HEK293 (cell line): ENCODE data around the gene CHORDC1.
"Not testable (repeated sequence)": the region's sequence is repeated elsewhere in the genome, so short reads cannot be mapped to it uniquely, and the experiment has no call there.

Experiments used
- GFI1B ChIP-seq: fragments of 450-650 bp; formaldehyde crosslinking; IDR thresholded peaks from 2 replicates; pipeline ENCODE4 v1.5.1; 2016; ENCODE audit warnings: missing biosample characterization, missing genetic modification characterization
- KLF10 ChIP-seq: fragments of 450-650 bp; IDR thresholded peaks from 2 replicates; pipeline ENCODE4 v1.5.1; 2018; ENCODE audit warnings: missing biosample characterization, mild to moderate bottlenecking, missing genetic modification characterization
- OVOL3 ChIP-seq: fragments of 450-650 bp; formaldehyde crosslinking; IDR thresholded peaks from 2 replicates; pipeline ENCODE4 v1.5.1; 2016; ENCODE audit warnings: missing biosample characterization, missing genetic modification characterization
- SETDB1 ChIP-seq: IDR thresholded peaks from one replicate; pipeline ENCODE4 v1.6.1; 2017; ENCODE audit warnings: mild to moderate bottlenecking, low read length, moderate library complexity, mixed read lengths; ENCODE audit not compliant: insufficient read length
- WT1 ChIP-seq: fragments of 450-650 bp; formaldehyde crosslinking; IDR thresholded peaks from 2 replicates; pipeline ENCODE4 v1.5.1; 2016; ENCODE audit warnings: missing biosample characterization, missing genetic modification characterization
- YY2 ChIP-seq: fragments of 450-650 bp; formaldehyde crosslinking; IDR thresholded peaks from 2 replicates; pipeline ENCODE4 v1.5.1; 2016; ENCODE audit warnings: missing biosample characterization, missing genetic modification characterization
- ZNF19 ChIP-seq: fragments of 450-650 bp; formaldehyde crosslinking; IDR thresholded peaks from 2 replicates; pipeline ENCODE4; 2016; ENCODE audit warnings: missing biosample characterization, missing genetic modification characterization, low read depth
- ZNF335 ChIP-seq: fragments of 450-650 bp; formaldehyde crosslinking; conservative IDR thresholded peaks from 2 replicates; pipeline ENCODE4 v1.5.1; 2016; ENCODE audit warnings: missing biosample characterization, missing genetic modification characterization
- ZNF366 ChIP-seq: fragments of 450-650 bp; formaldehyde crosslinking; conservative IDR thresholded peaks from 2 replicates; pipeline ENCODE4 v1.5.1; 2016; ENCODE audit warnings: missing biosample characterization, missing genetic modification characterization
- ZNF626 ChIP-seq: fragments of 450-650 bp; sonication (Bioruptor Pico); formaldehyde crosslinking; IDR thresholded peaks from 2 replicates; pipeline ENCODE4 v1.5.1; 2018; ENCODE audit warnings: missing biosample characterization, missing genetic modification characterization, inconsistent platforms
- ZNF785 ChIP-seq: fragments of 450-650 bp; formaldehyde crosslinking; IDR thresholded peaks from 2 replicates; pipeline ENCODE4 v1.5.1; 2016; ENCODE audit warnings: missing biosample characterization, missing genetic modification characterization
- TF ChIP-seq, protein P1 (sequence below): fragments of 450-650 bp; formaldehyde crosslinking; IDR thresholded peaks from 2 replicates; pipeline ENCODE4 v1.5.1; 2016; ENCODE audit warnings: missing biosample characterization, missing genetic modification characterization
- TF ChIP-seq, protein P2 (sequence below): fragments of 450-650 bp; formaldehyde crosslinking; IDR thresholded peaks from 2 replicates; pipeline ENCODE4 v1.5.1; 2016; ENCODE audit warnings: missing biosample characterization, missing genetic modification characterization
- TF ChIP-seq, protein P3 (sequence below): fragments of 450-650 bp; formaldehyde crosslinking; IDR thresholded peaks from 2 replicates; pipeline ENCODE4 v1.5.1; 2016; ENCODE audit warnings: missing biosample characterization, missing genetic modification characterization, low read depth

DNA sequence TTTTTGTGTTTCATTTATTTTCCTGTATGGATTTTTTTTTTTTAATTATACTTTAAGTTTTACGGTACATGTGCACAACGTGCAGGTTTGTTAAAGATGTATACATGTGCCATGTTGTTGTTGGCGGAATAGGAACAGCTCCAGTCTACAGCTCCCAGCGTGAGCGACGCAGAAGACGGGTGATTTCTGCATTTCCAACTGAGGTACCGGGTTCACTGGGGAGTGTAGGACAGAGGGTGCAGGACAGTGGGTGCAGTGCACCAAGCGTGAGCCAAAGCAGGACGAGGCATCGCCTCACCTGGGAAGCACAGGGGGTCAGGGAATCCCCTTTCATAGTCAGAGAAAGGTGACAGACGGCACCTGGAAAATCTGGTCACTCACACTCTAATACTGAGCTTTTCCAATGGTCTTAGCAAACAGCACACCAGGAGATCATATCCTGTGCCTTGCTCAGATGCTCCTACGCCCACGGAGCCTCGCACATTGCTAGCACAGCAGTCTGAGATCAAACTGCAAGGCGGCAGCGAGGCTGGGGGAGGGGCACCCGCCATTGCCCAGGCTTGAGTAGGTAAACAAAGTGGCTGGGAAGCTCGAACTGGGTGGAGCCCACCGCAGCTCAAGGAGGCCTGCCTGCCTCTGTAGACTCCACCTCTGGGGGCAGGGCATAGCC is 17.3 kb upstream of the CHORDC1 start:
- TF ChIP-seq, protein P1, sequence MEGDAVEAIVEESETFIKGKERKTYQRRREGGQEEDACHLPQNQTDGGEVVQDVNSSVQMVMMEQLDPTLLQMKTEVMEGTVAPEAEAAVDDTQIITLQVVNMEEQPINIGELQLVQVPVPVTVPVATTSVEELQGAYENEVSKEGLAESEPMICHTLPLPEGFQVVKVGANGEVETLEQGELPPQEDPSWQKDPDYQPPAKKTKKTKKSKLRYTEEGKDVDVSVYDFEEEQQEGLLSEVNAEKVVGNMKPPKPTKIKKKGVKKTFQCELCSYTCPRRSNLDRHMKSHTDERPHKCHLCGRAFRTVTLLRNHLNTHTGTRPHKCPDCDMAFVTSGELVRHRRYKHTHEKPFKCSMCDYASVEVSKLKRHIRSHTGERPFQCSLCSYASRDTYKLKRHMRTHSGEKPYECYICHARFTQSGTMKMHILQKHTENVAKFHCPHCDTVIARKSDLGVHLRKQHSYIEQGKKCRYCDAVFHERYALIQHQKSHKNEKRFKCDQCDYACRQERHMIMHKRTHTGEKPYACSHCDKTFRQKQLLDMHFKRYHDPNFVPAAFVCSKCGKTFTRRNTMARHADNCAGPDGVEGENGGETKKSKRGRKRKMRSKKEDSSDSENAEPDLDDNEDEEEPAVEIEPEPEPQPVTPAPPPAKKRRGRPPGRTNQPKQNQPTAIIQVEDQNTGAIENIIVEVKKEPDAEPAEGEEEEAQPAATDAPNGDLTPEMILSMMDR, result not testable (repeated sequence)
- TF ChIP-seq WT1; ZNF626 (tag by site-specific recombination); KLF10 (tag by site-specific recombination); ZNF19 (tag by site-specific recombination); ZNF335 (tag by site-specific recombination); GFI1B (tag by site-specific recombination); YY2; ZNF785 (tag by site-specific recombination); ZNF366 (tag by site-specific recombination); OVOL3 (tag by site-specific recombination); SETDB1: not testable (repeated sequence)
- TF ChIP-seq, protein P2, sequence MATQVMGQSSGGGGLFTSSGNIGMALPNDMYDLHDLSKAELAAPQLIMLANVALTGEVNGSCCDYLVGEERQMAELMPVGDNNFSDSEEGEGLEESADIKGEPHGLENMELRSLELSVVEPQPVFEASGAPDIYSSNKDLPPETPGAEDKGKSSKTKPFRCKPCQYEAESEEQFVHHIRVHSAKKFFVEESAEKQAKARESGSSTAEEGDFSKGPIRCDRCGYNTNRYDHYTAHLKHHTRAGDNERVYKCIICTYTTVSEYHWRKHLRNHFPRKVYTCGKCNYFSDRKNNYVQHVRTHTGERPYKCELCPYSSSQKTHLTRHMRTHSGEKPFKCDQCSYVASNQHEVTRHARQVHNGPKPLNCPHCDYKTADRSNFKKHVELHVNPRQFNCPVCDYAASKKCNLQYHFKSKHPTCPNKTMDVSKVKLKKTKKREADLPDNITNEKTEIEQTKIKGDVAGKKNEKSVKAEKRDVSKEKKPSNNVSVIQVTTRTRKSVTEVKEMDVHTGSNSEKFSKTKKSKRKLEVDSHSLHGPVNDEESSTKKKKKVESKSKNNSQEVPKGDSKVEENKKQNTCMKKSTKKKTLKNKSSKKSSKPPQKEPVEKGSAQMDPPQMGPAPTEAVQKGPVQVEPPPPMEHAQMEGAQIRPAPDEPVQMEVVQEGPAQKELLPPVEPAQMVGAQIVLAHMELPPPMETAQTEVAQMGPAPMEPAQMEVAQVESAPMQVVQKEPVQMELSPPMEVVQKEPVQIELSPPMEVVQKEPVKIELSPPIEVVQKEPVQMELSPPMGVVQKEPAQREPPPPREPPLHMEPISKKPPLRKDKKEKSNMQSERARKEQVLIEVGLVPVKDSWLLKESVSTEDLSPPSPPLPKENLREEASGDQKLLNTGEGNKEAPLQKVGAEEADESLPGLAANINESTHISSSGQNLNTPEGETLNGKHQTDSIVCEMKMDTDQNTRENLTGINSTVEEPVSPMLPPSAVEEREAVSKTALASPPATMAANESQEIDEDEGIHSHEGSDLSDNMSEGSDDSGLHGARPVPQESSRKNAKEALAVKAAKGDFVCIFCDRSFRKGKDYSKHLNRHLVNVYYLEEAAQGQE (tag by site-specific recombination), result not testable (repeated sequence)
- TF ChIP-seq, protein P3, sequence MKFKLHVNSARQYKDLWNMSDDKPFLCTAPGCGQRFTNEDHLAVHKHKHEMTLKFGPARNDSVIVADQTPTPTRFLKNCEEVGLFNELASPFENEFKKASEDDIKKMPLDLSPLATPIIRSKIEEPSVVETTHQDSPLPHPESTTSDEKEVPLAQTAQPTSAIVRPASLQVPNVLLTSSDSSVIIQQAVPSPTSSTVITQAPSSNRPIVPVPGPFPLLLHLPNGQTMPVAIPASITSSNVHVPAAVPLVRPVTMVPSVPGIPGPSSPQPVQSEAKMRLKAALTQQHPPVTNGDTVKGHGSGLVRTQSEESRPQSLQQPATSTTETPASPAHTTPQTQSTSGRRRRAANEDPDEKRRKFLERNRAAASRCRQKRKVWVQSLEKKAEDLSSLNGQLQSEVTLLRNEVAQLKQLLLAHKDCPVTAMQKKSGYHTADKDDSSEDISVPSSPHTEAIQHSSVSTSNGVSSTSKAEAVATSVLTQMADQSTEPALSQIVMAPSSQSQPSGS (tag by site-specific recombination), result not testable (repeated sequence)
